Measurements from ENCODE around the gene MRGPRD.

MRGPRD gene

GRCh38 chr11:69007975-69008381 lies 27.2 kb upstream of the MRGPRD start:
- DNase-seq (ENCODE audit: insufficient read length, low spot score) (no peak), FAIRE-seq (no peak)
- TF ChIP-seq PAX5 (IDR thresholded peaks at IDR 0.05; ENCODE audit: insufficient read depth, low read length, severe bottlenecking) (no peak), POU2F2 (IDR thresholded peaks at IDR 0.05; ENCODE audit: low read depth, low read length) (no peak), SPI1 (IDR thresholded peaks at IDR 0.05; ENCODE audit: low read depth, low read length) (no peak), POLR2AphosphoS5 (IDR thresholded peaks at IDR 0.05; ENCODE audit: low read depth, low read length) (no peak), POLR2A (IDR thresholded peaks at IDR 0.05; ENCODE audit: low read depth, low read length) (no peak), TAF1 (IDR thresholded peaks at IDR 0.05; ENCODE audit: low read depth, low read length) (no peak)

- DNase-seq (ENCODE audit: insufficient read length, low spot score) = no peak
- no peak for TF ChIP-seq POLR2A (IDR thresholded peaks at IDR 0.05; ENCODE audit: low read depth, low read length)
- TF ChIP-seq TAF1 (IDR thresholded peaks at IDR 0.05; ENCODE audit: low read depth, low read length) = no peak
- no peak for TF ChIP-seq SPI1 (IDR thresholded peaks at IDR 0.05; ENCODE audit: low read depth, low read length)
- FAIRE-seq = no peak
Observed at GRCh38 chr11:69006816-69007215, 26.0 kb upstream of the MRGPRD start.

GRCh38 chr11:69005631-69006368 lies 25.0 kb upstream of the MRGPRD start:
- DNase-seq (ENCODE audit: insufficient read length, low spot score) = no peak
- FAIRE-seq = no peak
- TF ChIP-seq POU2F2 (IDR thresholded peaks at IDR 0.05; ENCODE audit: low read depth, low read length) (no peak), TAF1 (IDR thresholded peaks at IDR 0.05; ENCODE audit: low read depth, low read length) (no peak), POLR2A (IDR thresholded peaks at IDR 0.05; ENCODE audit: low read depth, low read length) (no peak), SPI1 (IDR thresholded peaks at IDR 0.05; ENCODE audit: low read depth, low read length) (no peak), POLR2AphosphoS5 (IDR thresholded peaks at IDR 0.05; ENCODE audit: low read depth, low read length) (no peak), PAX5 (IDR thresholded peaks at IDR 0.05; ENCODE audit: insufficient read depth, low read length, severe bottlenecking) (no peak)

GRCh38 chr11:69005183-69005630 lies 24.4 kb upstream of the MRGPRD start:
- TF ChIP-seq POLR2AphosphoS5 (IDR thresholded peaks at IDR 0.05; ENCODE audit: low read depth, low read length) (no peak), TAF1 (IDR thresholded peaks at IDR 0.05; ENCODE audit: low read depth, low read length) (no peak), PAX5 (IDR thresholded peaks at IDR 0.05; ENCODE audit: insufficient read depth, low read length, severe bottlenecking) (no peak), POLR2A (IDR thresholded peaks at IDR 0.05; ENCODE audit: low read depth, low read length) (no peak)
- DNase-seq (ENCODE audit: insufficient read length, low spot score) (no peak), FAIRE-seq (no peak)

GRCh38 chr11:69004411-69005182 lies 23.8 kb upstream of the MRGPRD start:
- DNase-seq (ENCODE audit: insufficient read length, low spot score) (no peak), FAIRE-seq (no peak)
- TF ChIP-seq PAX5 (IDR thresholded peaks at IDR 0.05; ENCODE audit: insufficient read depth, low read length, severe bottlenecking) (no peak), SPI1 (IDR thresholded peaks at IDR 0.05; ENCODE audit: low read depth, low read length) (no peak), POLR2A (IDR thresholded peaks at IDR 0.05; ENCODE audit: low read depth, low read length) (no peak), POU2F2 (IDR thresholded peaks at IDR 0.05; ENCODE audit: low read depth, low read length) (no peak), POLR2AphosphoS5 (IDR thresholded peaks at IDR 0.05; ENCODE audit: low read depth, low read length) (no peak), TAF1 (IDR thresholded peaks at IDR 0.05; ENCODE audit: low read depth, low read length) (no peak)

- no peak for TF ChIP-seq TAF1 (IDR thresholded peaks at IDR 0.05; ENCODE audit: low read depth, low read length)
- no peak for TF ChIP-seq POLR2A (IDR thresholded peaks at IDR 0.05; ENCODE audit: low read depth, low read length)
- no peak for TF ChIP-seq POLR2AphosphoS5 (IDR thresholded peaks at IDR 0.05; ENCODE audit: low read depth, low read length)
- no peak for TF ChIP-seq PAX5 (IDR thresholded peaks at IDR 0.05; ENCODE audit: insufficient read depth, low read length, severe bottlenecking)
- TF ChIP-seq SPI1 (IDR thresholded peaks at IDR 0.05; ENCODE audit: low read depth, low read length) = no peak
- FAIRE-seq (no peak), DNase-seq (ENCODE audit: insufficient read length, low spot score) (no peak)
Observed at GRCh38 chr11:69003866-69004367, 23.1 kb upstream of the MRGPRD start.

- DNase-seq (ENCODE audit: insufficient read length, low spot score) (no peak), FAIRE-seq (no peak)
- TF ChIP-seq PAX5 (IDR thresholded peaks at IDR 0.05; ENCODE audit: insufficient read depth, low read length, severe bottlenecking) = no peak
- no peak for TF ChIP-seq POLR2A (IDR thresholded peaks at IDR 0.05; ENCODE audit: low read depth, low read length)
- TF ChIP-seq POU2F2 (IDR thresholded peaks at IDR 0.05; ENCODE audit: low read depth, low read length) = no peak
- TF ChIP-seq POLR2AphosphoS5 (IDR thresholded peaks at IDR 0.05; ENCODE audit: low read depth, low read length) = no peak
- no peak for TF ChIP-seq SPI1 (IDR thresholded peaks at IDR 0.05; ENCODE audit: low read depth, low read length)
- no peak for TF ChIP-seq TAF1 (IDR thresholded peaks at IDR 0.05; ENCODE audit: low read depth, low read length)
Observed at GRCh38 chr11:69003301-69003865, 22.6 kb upstream of the MRGPRD start.

- no peak for FAIRE-seq
- TF ChIP-seq POLR2AphosphoS5 (IDR thresholded peaks at IDR 0.05; ENCODE audit: low read depth, low read length) (no peak), POU2F2 (IDR thresholded peaks at IDR 0.05; ENCODE audit: low read depth, low read length) (no peak), POLR2A (IDR thresholded peaks at IDR 0.05; ENCODE audit: low read depth, low read length) (no peak), PAX5 (IDR thresholded peaks at IDR 0.05; ENCODE audit: insufficient read depth, low read length, severe bottlenecking) (no peak), TAF1 (IDR thresholded peaks at IDR 0.05; ENCODE audit: low read depth, low read length) (no peak), SPI1 (IDR thresholded peaks at IDR 0.05; ENCODE audit: low read depth, low read length) (no peak)
- DNase-seq (ENCODE audit: insufficient read length, low spot score) = no peak
Observed at GRCh38 chr11:69002570-69003231, 21.9 kb upstream of the MRGPRD start.

- DNase-seq (ENCODE audit: insufficient read length, low spot score) (no peak), FAIRE-seq (no peak)
- TF ChIP-seq POLR2A (IDR thresholded peaks at IDR 0.05; ENCODE audit: low read depth, low read length) = no peak
- no peak for TF ChIP-seq PAX5 (IDR thresholded peaks at IDR 0.05; ENCODE audit: insufficient read depth, low read length, severe bottlenecking)
- TF ChIP-seq TAF1 (IDR thresholded peaks at IDR 0.05; ENCODE audit: low read depth, low read length) = no peak
- no peak for TF ChIP-seq POU2F2 (IDR thresholded peaks at IDR 0.05; ENCODE audit: low read depth, low read length)
- no peak for TF ChIP-seq POLR2AphosphoS5 (IDR thresholded peaks at IDR 0.05; ENCODE audit: low read depth, low read length)
- no peak for TF ChIP-seq SPI1 (IDR thresholded peaks at IDR 0.05; ENCODE audit: low read depth, low read length)
Observed at GRCh38 chr11:69002110-69002569, 21.4 kb upstream of the MRGPRD start.
